GM12878 (cell line): ENCODE measurements around the gene PRDM16. TPM values are rescaled to one million over a fixed set of nuclear protein-coding genes. Genes with fewer than 3 reads are reported as not detected.

Experiments used
- ATAC-seq: fragments of 200-7000 bp; cut with Tn5 transposase; 3 replicates; pipeline ENCODE4 v1.9.1; 2020; ENCODE audit warnings: mild to moderate bottlenecking, moderate library complexity
- BruUV-seq: library from RNA; stranded (reverse); fragments of 400-500 nt; replicated peaks from 2 replicates; lab custom pipeline; 2021; lab: Mats Ljungman, UMichigan
- CTCF ChIA-PET: fragments of 300-600 bp; sonication (Branson Sonifier 250); formaldehyde crosslinking; extraction: SDS; loops from one replicate; lab custom pipeline; 2021; ENCODE audit warnings: inconsistent platforms; lab: Yijun Ruan, JAX
- POLR2A ChIA-PET: fragments of 350-600 bp; formaldehyde crosslinking; extraction: SDS; loops from one replicate; lab custom pipeline; 2021; ENCODE audit warnings: inconsistent platforms; lab: Charles Lee
- RAD21 ChIA-PET: fragments of 300-600 bp; sonication (Branson Sonifier 250); formaldehyde crosslinking; loops from one replicate; lab custom pipeline; 2023; ENCODE audit warnings: antibody characterized with exemption; ENCODE audit not compliant: unreplicated experiment; lab: Charles Lee
- SMC1A ChIA-PET: fragments of 300-600 bp; sonication (Branson Sonifier 250); formaldehyde crosslinking; loops from one replicate; lab custom pipeline; 2023; ENCODE audit not compliant: unreplicated experiment, uncharacterized antibody; lab: Charles Lee
- DNase-seq: peaks from one replicate; pipeline ENCODE4 v3.0.0-alpha.2; 2011; ENCODE audit warnings: low read depth, low spot score
- FAIRE-seq: peaks from 3 replicates; lab custom pipeline; 2011; peaks lifted over from hg19 to GRCh38; lab: Jason Lieb, UNC
- H2AFZ ChIP-seq: 2 replicates; pipeline ENCODE4 v1.6.0; 2011; ENCODE audit warnings: low read depth, low read length, control low read depth; ENCODE audit not compliant: control insufficient read depth
- H3K27ac ChIP-seq: 2 replicates; pipeline ENCODE4 v1.5.1; 2011; ENCODE audit warnings: control low read depth; ENCODE audit not compliant: control insufficient read depth, insufficient read depth
- H3K27me3 ChIP-seq, 2 experiments: replicated peaks in 1 of 2; 2 replicates each; pipeline versions ENCODE4 v1.6.0 to v1.6.1; 2011; ENCODE audit warnings: low read length in 1 of 2; ENCODE audit not compliant: control insufficient read depth in 2 of 2, insufficient read depth in 2 of 2
- H3K36me3 ChIP-seq, 2 experiments: 2 replicates each; pipeline ENCODE4 v1.5.1; 2011; ENCODE audit warnings: low read length in 1 of 2; ENCODE audit not compliant: control insufficient read depth in 2 of 2, insufficient read depth in 2 of 2
- H3K4me1 ChIP-seq: 2 replicates; pipeline ENCODE4 v1.6.1; 2011; ENCODE audit warnings: mild to moderate bottlenecking, low read length, moderate library complexity, mixed read lengths; ENCODE audit not compliant: control insufficient read depth, insufficient read depth
- H3K4me2 ChIP-seq: 2 replicates; pipeline ENCODE4 v1.6.0; 2011; ENCODE audit warnings: control low read depth; ENCODE audit not compliant: control insufficient read depth, insufficient read depth
- H3K4me3 ChIP-seq: fragments of 200-600 bp; sonication (generic); 2 replicates; pipeline ENCODE4 v1.5.1; 2016
- H3K79me2 ChIP-seq: 2 replicates; pipeline ENCODE4 v1.6.0; 2011; ENCODE audit warnings: low read length; ENCODE audit not compliant: control insufficient read depth, insufficient read depth
- H3K9ac ChIP-seq: 2 replicates; pipeline ENCODE4 v1.8.0; 2011; ENCODE audit warnings: low read length, control low read depth, mixed read lengths; ENCODE audit not compliant: control insufficient read depth, insufficient read depth
- H3K9me3 ChIP-seq: replicated peaks from 3 replicates; pipeline ENCODE4 v1.5.1; 2011; ENCODE audit warnings: mild to moderate bottlenecking, low read length; ENCODE audit not compliant: control insufficient read depth, insufficient read depth
- H4K20me1 ChIP-seq: 2 replicates; pipeline ENCODE4 v1.6.0; 2011; ENCODE audit not compliant: control insufficient read depth, insufficient read depth
- EGR1 ChIP-seq, 2 experiments: IDR thresholded peaks; 1 replicate in 1 of 2; 2 replicates in 1 of 2; pipeline ENCODE4 v1.6.1; 2011 to 2012; ENCODE audit warnings: low read depth in 2 of 2, low read length in 2 of 2, borderline replicate concordance in 1 of 2, mild to moderate bottlenecking in 1 of 2, moderate library complexity in 1 of 2
- MLLT1 ChIP-seq: fragments of 450-650 bp; IDR thresholded peaks from 2 replicates; pipeline ENCODE4 v1.6.1; 2016; ENCODE audit warnings: mild to moderate bottlenecking
- SMAD5 ChIP-seq: IDR thresholded peaks from 2 replicates; pipeline ENCODE4 v1.6.1; 2016; ENCODE audit warnings: antibody characterized with exemption, low read depth
- SREBF1 ChIP-seq: IDR thresholded peaks from 2 replicates; pipeline ENCODE4 v1.6.1; 2012; ENCODE audit warnings: mild to moderate bottlenecking, low read length
- WGBS: methylation state at CpG from one replicate; pipeline ENCODE4 v1.1.6; 2016; ENCODE audit warnings: low lambda C conversion rate; ENCODE audit not compliant: insufficient replicate concordance, insufficient coverage; ENCODE audit errors: missing lambda C conversion rate; 5-methylcytosine and 5-hydroxymethylcytosine counted together
- in situ Hi-C: fragments of 300-500 bp; cut with MboI; formaldehyde crosslinking; loops from 9 replicates; pipeline ENCODE4 v1.14.3; 2018; ENCODE audit warnings: mixed read lengths
- intact Hi-C: fragments of 100-400 bp; cut with micrococcal nuclease; formaldehyde crosslinking; loops from one replicate; pipeline ENCODE4 v1.14.2; 2022; ENCODE audit not compliant: unreplicated experiment
- polyA plus RNA-seq, 11 experiments: library from polyadenylated mRNA; depleted of rRNA in 4 of 11; unstranded in 6 of 11; stranded (reverse) in 5 of 11; fragments of >200 nt; fragmentation: Nextera tagmentation in 4 of 11; fragmentation: Illumina TruSeq in 1 of 11; extraction: Ambion mirVana in 4 of 11; extraction: Trizol in 1 of 11; gene quantifications; 1 replicate in 1 of 11; 2 replicates in 10 of 11; pipeline versions ENCODE4 v1.2.1 to v1.2.3, GENCODE V29; 2011 to 2016; ENCODE audit warnings: inconsistent platforms in 2 of 11, missing spikeins in 2 of 11, low read depth in 1 of 11
- total RNA-seq, 4 experiments: library from RNA; depleted of rRNA in 3 of 4; stranded (reverse); fragments of >200 nt in 3 of 4; fragmentation: Illumina TruSeq in 1 of 4; extraction: Trizol in 1 of 4; gene quantifications; 2 replicates each; pipeline versions ENCODE4 v1.2.1 to v1.2.3, GENCODE V29; 2013 to 2021

Gene PRDM16
- total and polyA plus RNA-seq, 10 of the 15 experiments (the other 5 are each of a cell fraction or from before 2014, with no cell fraction given) = 0.03 TPM; not detected in 9

- Histone ChIP-seq H3K36me3 (no peaks in the 10 kb centered on the region), H3K4me1 (no peaks in the 10 kb centered on the region), H3K27ac (no peak overlapping the region), H3K4me3 (no peak overlapping the region), H3K27me3 (no peaks in the 10 kb centered on the region), H3K9ac (no peak overlapping the region), H3K4me2 (no peak overlapping the region), H4K20me1 (no peaks in the 10 kb centered on the region), H2AFZ (no peak overlapping the region), H3K9me3 (no peaks in the 10 kb centered on the region), H3K79me2 (no peaks in the 10 kb centered on the region)
- FAIRE-seq (no peak), DNase-seq (no peak), ATAC-seq (no peak)
- ChIA-PET SMC1A (no interaction called here), POLR2A (no interaction called here), CTCF (no interaction called here), RAD21 (no interaction called here)
- 70% methylated on average over 15 of the region's 15 CpGs for WGBS
- TF ChIP-seq MLLT1 (no peak), SMAD5 (no peak), SREBF1 (no peak)
- intact Hi-C loops = no loop called here
- in situ Hi-C loops = no loop called here
- BruUV-seq = no TSS peak
Observed at GRCh38 chr1:3243304-3243703, 174.3 kb downstream of the PRDM16 start.

- CTCF ChIA-PET = no interaction called here
- POLR2A ChIA-PET = no interaction called here
- no peak overlapping the region for H3K4me2 ChIP-seq
- DNase-seq = no peak
- TF ChIP-seq EGR1 (IDR thresholded peaks at IDR 0.05; ENCODE audit: borderline replicate concordance in 1 of 2, low read depth in 2 of 2, low read length in 2 of 2) = no peak
- no peak overlapping the region for H3K27ac ChIP-seq
- FAIRE-seq = no peak
- H3K4me1 ChIP-seq = no peaks in the 10 kb centered on the region
- no TSS peak for BruUV-seq
- H3K9ac ChIP-seq = no peak overlapping the region
- ATAC-seq = no peak
- 29% methylated on average over 37 of the region's 37 CpGs for WGBS
- no peak overlapping the region for H3K4me3 ChIP-seq
- SMC1A ChIA-PET = no interaction called here
- no peaks in the 10 kb centered on the region for H3K36me3 ChIP-seq
- no peaks in the 10 kb centered on the region for H3K27me3 ChIP-seq
- H2AFZ ChIP-seq = no peak overlapping the region
- no peaks in the 10 kb centered on the region for H3K9me3 ChIP-seq
- intact Hi-C loops = no loop called here
- no peaks in the 10 kb centered on the region for H3K79me2 ChIP-seq
- in situ Hi-C loops = no loop called here
- no peaks in the 10 kb centered on the region for H4K20me1 ChIP-seq
- RAD21 ChIA-PET = no interaction called here
Observed at GRCh38 chr1:3244025-3244926, 175.3 kb downstream of the PRDM16 start.
